ENCODE data around the gene ZNF143.

Gene ZNF143

GRCh38 chr11:9567401-9567800, 106.6 kb downstream of the ZNF143 start:
- Histone ChIP-seq H4K20me1 (ENCODE audit: control insufficient read depth, insufficient read depth, low read depth, low read length) (no peaks in the 10 kb centered on the region), H3K4me3 (ENCODE audit: low read length) (no peak overlapping the region), H3K4me1 (ENCODE audit: control insufficient read depth, low read length) (peaks cover 52% of the 10 kb centered on the region), H3K9me2 (replicated peaks; ENCODE audit: control insufficient read depth, low read length) (no peaks in the 10 kb centered on the region), H3K36me3 (ENCODE audit: control insufficient read depth, low read length) (no peaks in the 10 kb centered on the region), H3K79me2 (ENCODE audit: control insufficient read depth, low read length) (peaks cover 12% of the 10 kb centered on the region), H3K9me3 (ENCODE audit: control insufficient read depth, insufficient read depth, low read length) (no peaks in the 10 kb centered on the region), H3K4me2 (ENCODE audit: low read length) (no peak overlapping the region), H3F3A (ENCODE audit: control insufficient read depth, insufficient read depth) (peaks cover 29% of the 10 kb centered on the region), H3K27me3 (ENCODE audit: control insufficient read depth, low read length) (no peaks in the 10 kb centered on the region), H3K27ac (ENCODE audit: low read depth, low read length) (no peak overlapping the region)
- TF ChIP-seq CTCF (IDR thresholded peaks at IDR 0.05; ENCODE audit: low read depth, low read length, poor library complexity, severe bottlenecking) (no peak), EZH2phosphoT487 (IDR thresholded peaks at IDR 0.05; ENCODE audit: borderline replicate concordance, low read length) (no peak)

GRCh38 chr11:9568161-9568853, 107.5 kb downstream of the ZNF143 start:
- Histone ChIP-seq H4K20me1 (ENCODE audit: control insufficient read depth, insufficient read depth, low read depth, low read length) (no peaks in the 10 kb centered on the region), H3K4me3 (ENCODE audit: low read length) (peak overlapping the region; percentile 92), H3K27ac (ENCODE audit: low read depth, low read length) (peak overlapping the region; percentile 70), H3K27me3 (ENCODE audit: control insufficient read depth, low read length) (no peaks in the 10 kb centered on the region), H3K36me3 (ENCODE audit: control insufficient read depth, low read length) (no peaks in the 10 kb centered on the region), H3K79me2 (ENCODE audit: control insufficient read depth, low read length) (peaks cover 18% of the 10 kb centered on the region), H3F3A (ENCODE audit: control insufficient read depth, insufficient read depth) (peaks cover 29% of the 10 kb centered on the region), H3K4me1 (ENCODE audit: control insufficient read depth, low read length) (peaks cover 52% of the 10 kb centered on the region), H3K4me2 (ENCODE audit: low read length) (peak overlapping the region; percentile 73), H3K9me2 (replicated peaks; ENCODE audit: control insufficient read depth, low read length) (no peaks in the 10 kb centered on the region), H3K9me3 (ENCODE audit: control insufficient read depth, insufficient read depth, low read length) (no peaks in the 10 kb centered on the region)
- TF ChIP-seq EZH2phosphoT487 (IDR thresholded peaks at IDR 0.05; ENCODE audit: borderline replicate concordance, low read length) (no peak), CTCF (IDR thresholded peaks at IDR 0.05; ENCODE audit: low read depth, low read length, poor library complexity, severe bottlenecking) (no peak)

- peak overlapping the region; percentile 70 for H3K27ac ChIP-seq (ENCODE audit: low read depth, low read length)
- no peaks in the 10 kb centered on the region for H3K27me3 ChIP-seq (ENCODE audit: control insufficient read depth, low read length)
- no peaks in the 10 kb centered on the region for H3K36me3 ChIP-seq (ENCODE audit: control insufficient read depth, low read length)
- H3K9me3 ChIP-seq (ENCODE audit: control insufficient read depth, insufficient read depth, low read length): no peaks in the 10 kb centered on the region
- no peaks in the 10 kb centered on the region for H4K20me1 ChIP-seq (ENCODE audit: control insufficient read depth, insufficient read depth, low read depth, low read length)
- H3K9me2 ChIP-seq (replicated peaks; ENCODE audit: control insufficient read depth, low read length): no peaks in the 10 kb centered on the region
- no peak for TF ChIP-seq EZH2phosphoT487 (IDR thresholded peaks at IDR 0.05; ENCODE audit: borderline replicate concordance, low read length)
- TF ChIP-seq CTCF (IDR thresholded peaks at IDR 0.05; ENCODE audit: low read depth, low read length, poor library complexity, severe bottlenecking): no peak
- peaks cover 24% of the 10 kb centered on the region for H3K79me2 ChIP-seq (ENCODE audit: control insufficient read depth, low read length)
- H3K4me2 ChIP-seq (ENCODE audit: low read length): peak overlapping the region; percentile 73
- H3K4me1 ChIP-seq (ENCODE audit: control insufficient read depth, low read length): peaks cover 52% of the 10 kb centered on the region
- H3F3A ChIP-seq (ENCODE audit: control insufficient read depth, insufficient read depth): peaks cover 29% of the 10 kb centered on the region
- peak overlapping the region; percentile 92 for H3K4me3 ChIP-seq (ENCODE audit: low read length)
Observed at GRCh38 chr11:9568854-9569587, 108.2 kb downstream of the ZNF143 start.

Data from DOHH2 (cell line).